GM12878 (cell line): ENCODE results near the gene KRTAP5-3. TPM values are rescaled to one million over a fixed set of nuclear protein-coding genes. Genes with fewer than 3 reads are reported as not detected.

Source experiments
- ATAC-seq: fragments of 200-7000 bp; cut with Tn5 transposase; 3 replicates; pipeline ENCODE4 v1.9.1; 2020; ENCODE audit warnings: mild to moderate bottlenecking, moderate library complexity
- BruUV-seq: library from RNA; stranded (reverse); fragments of 400-500 nt; replicated peaks from 2 replicates; lab custom pipeline; 2021; lab: Mats Ljungman, UMichigan
- CTCF ChIA-PET: fragments of 300-600 bp; sonication (Branson Sonifier 250); formaldehyde crosslinking; extraction: SDS; loops from one replicate; lab custom pipeline; 2021; ENCODE audit warnings: inconsistent platforms; lab: Yijun Ruan, JAX
- POLR2A ChIA-PET: fragments of 350-600 bp; formaldehyde crosslinking; extraction: SDS; loops from one replicate; lab custom pipeline; 2021; ENCODE audit warnings: inconsistent platforms; lab: Charles Lee
- RAD21 ChIA-PET: fragments of 300-600 bp; sonication (Branson Sonifier 250); formaldehyde crosslinking; loops from one replicate; lab custom pipeline; 2023; ENCODE audit warnings: antibody characterized with exemption; ENCODE audit not compliant: unreplicated experiment; lab: Charles Lee
- SMC1A ChIA-PET: fragments of 300-600 bp; sonication (Branson Sonifier 250); formaldehyde crosslinking; loops from one replicate; lab custom pipeline; 2023; ENCODE audit not compliant: unreplicated experiment, uncharacterized antibody; lab: Charles Lee
- DNase-seq: peaks from one replicate; pipeline ENCODE4 v3.0.0-alpha.2; 2011; ENCODE audit warnings: low read depth, low spot score
- FAIRE-seq: peaks from 3 replicates; lab custom pipeline; 2011; peaks lifted over from hg19 to GRCh38; lab: Jason Lieb, UNC
- H2AFZ ChIP-seq: 2 replicates; pipeline ENCODE4 v1.6.0; 2011; ENCODE audit warnings: low read depth, low read length, control low read depth; ENCODE audit not compliant: control insufficient read depth
- H3K27ac ChIP-seq: 2 replicates; pipeline ENCODE4 v1.5.1; 2011; ENCODE audit warnings: control low read depth; ENCODE audit not compliant: control insufficient read depth, insufficient read depth
- H3K27me3 ChIP-seq, 2 experiments: replicated peaks in 1 of 2; 2 replicates each; pipeline versions ENCODE4 v1.6.0 to v1.6.1; 2011; ENCODE audit warnings: low read length in 1 of 2; ENCODE audit not compliant: control insufficient read depth in 2 of 2, insufficient read depth in 2 of 2
- H3K36me3 ChIP-seq, 2 experiments: 2 replicates each; pipeline ENCODE4 v1.5.1; 2011; ENCODE audit warnings: low read length in 1 of 2; ENCODE audit not compliant: control insufficient read depth in 2 of 2, insufficient read depth in 2 of 2
- H3K4me1 ChIP-seq: 2 replicates; pipeline ENCODE4 v1.6.1; 2011; ENCODE audit warnings: mild to moderate bottlenecking, low read length, moderate library complexity, mixed read lengths; ENCODE audit not compliant: control insufficient read depth, insufficient read depth
- H3K4me2 ChIP-seq: 2 replicates; pipeline ENCODE4 v1.6.0; 2011; ENCODE audit warnings: control low read depth; ENCODE audit not compliant: control insufficient read depth, insufficient read depth
- H3K4me3 ChIP-seq: fragments of 200-600 bp; sonication (generic); 2 replicates; pipeline ENCODE4 v1.5.1; 2016
- H3K79me2 ChIP-seq: 2 replicates; pipeline ENCODE4 v1.6.0; 2011; ENCODE audit warnings: low read length; ENCODE audit not compliant: control insufficient read depth, insufficient read depth
- H3K9ac ChIP-seq: 2 replicates; pipeline ENCODE4 v1.8.0; 2011; ENCODE audit warnings: low read length, control low read depth, mixed read lengths; ENCODE audit not compliant: control insufficient read depth, insufficient read depth
- H3K9me3 ChIP-seq: replicated peaks from 3 replicates; pipeline ENCODE4 v1.5.1; 2011; ENCODE audit warnings: mild to moderate bottlenecking, low read length; ENCODE audit not compliant: control insufficient read depth, insufficient read depth
- H4K20me1 ChIP-seq: 2 replicates; pipeline ENCODE4 v1.6.0; 2011; ENCODE audit not compliant: control insufficient read depth, insufficient read depth
- BCL11A ChIP-seq: IDR thresholded peaks from 2 replicates; pipeline ENCODE4 v1.6.1; 2011; ENCODE audit warnings: low read depth, low read length
- BCLAF1 ChIP-seq: fragments of 450-650 bp; IDR thresholded peaks from 2 replicates; pipeline ENCODE4 v1.6.1; 2017; ENCODE audit warnings: antibody characterized with exemption, mild to moderate bottlenecking, moderate library complexity
- CEBPZ ChIP-seq: fragments of 150-350 bp; IDR thresholded peaks from 2 replicates; pipeline ENCODE4 v1.6.1; 2016; ENCODE audit warnings: low read depth, low read length
- ETV6 ChIP-seq, 2 experiments: fragments of 450-650 bp in 1 of 2; IDR thresholded peaks in 1 of 2; conservative IDR thresholded peaks in 1 of 2; 2 replicates each; pipeline ENCODE4 v1.6.1; 2014; ENCODE audit warnings: antibody characterized with exemption in 1 of 2, borderline replicate concordance in 1 of 2, low read depth in 1 of 2, mild to moderate bottlenecking in 1 of 2, moderate library complexity in 1 of 2
- KAT2A ChIP-seq: conservative IDR thresholded peaks from 2 replicates; pipeline ENCODE4 v1.6.1; 2011; ENCODE audit warnings: low read depth, low read length; ENCODE audit not compliant: control insufficient read depth
- MAX ChIP-seq: IDR thresholded peaks from 2 replicates; pipeline ENCODE4 v1.6.1; 2012; ENCODE audit warnings: low read depth, low read length, improper control_type of control experiment
- MYC ChIP-seq: IDR thresholded peaks from 2 replicates; pipeline ENCODE4 v1.6.1; 2011; ENCODE audit warnings: mild to moderate bottlenecking, low read length, moderate library complexity, inconsistent platforms; ENCODE audit not compliant: insufficient read depth, insufficient replicate concordance, insufficient read length, severe bottlenecking
- NFYA ChIP-seq: IDR thresholded peaks from 2 replicates; pipeline ENCODE4 v1.6.1; 2011; ENCODE audit warnings: low read depth, mild to moderate bottlenecking, low read length, improper control_type of control experiment, borderline replicate concordance
- RELA ChIP-seq: fragments of 450-650 bp; IDR thresholded peaks from 2 replicates; pipeline ENCODE4 v1.8.0; 2014; ENCODE audit warnings: borderline replicate concordance; ENCODE audit not compliant: partially characterized antibody
- WRNIP1 ChIP-seq: IDR thresholded peaks from 2 replicates; pipeline ENCODE4 v1.6.1; 2011; ENCODE audit warnings: low read depth, low read length, improper control_type of control experiment, borderline replicate concordance
- WGBS: methylation state at CpG from one replicate; pipeline ENCODE4 v1.1.6; 2016; ENCODE audit warnings: low lambda C conversion rate; ENCODE audit not compliant: insufficient replicate concordance, insufficient coverage; ENCODE audit errors: missing lambda C conversion rate; 5-methylcytosine and 5-hydroxymethylcytosine counted together
- in situ Hi-C: fragments of 300-500 bp; cut with MboI; formaldehyde crosslinking; loops from 9 replicates; pipeline ENCODE4 v1.14.3; 2018; ENCODE audit warnings: mixed read lengths
- intact Hi-C: fragments of 100-400 bp; cut with micrococcal nuclease; formaldehyde crosslinking; loops from one replicate; pipeline ENCODE4 v1.14.2; 2022; ENCODE audit not compliant: unreplicated experiment
- polyA plus RNA-seq, 11 experiments: library from polyadenylated mRNA; depleted of rRNA in 4 of 11; unstranded in 6 of 11; stranded (reverse) in 5 of 11; fragments of >200 nt; fragmentation: Nextera tagmentation in 4 of 11; fragmentation: Illumina TruSeq in 1 of 11; extraction: Ambion mirVana in 4 of 11; extraction: Trizol in 1 of 11; gene quantifications; 1 replicate in 1 of 11; 2 replicates in 10 of 11; pipeline versions ENCODE4 v1.2.1 to v1.2.3, GENCODE V29; 2011 to 2016; ENCODE audit warnings: inconsistent platforms in 2 of 11, missing spikeins in 2 of 11, low read depth in 1 of 11
- total RNA-seq, 4 experiments: library from RNA; depleted of rRNA in 3 of 4; stranded (reverse); fragments of >200 nt in 3 of 4; fragmentation: Illumina TruSeq in 1 of 4; extraction: Trizol in 1 of 4; gene quantifications; 2 replicates each; pipeline versions ENCODE4 v1.2.1 to v1.2.3, GENCODE V29; 2013 to 2021

The KRTAP5-3 gene
- total and polyA plus RNA-seq, 10 of the 15 experiments (the other 5 are each of a cell fraction or from before 2014, with no cell fraction given) = not detected

GRCh38 chr11:1629326-1630185 lies 21.3 kb upstream of the KRTAP5-3 start, which contains the start of gene KRTAP5-5 (continued):
- no peak for TF ChIP-seq MAX
- TF ChIP-seq MYC = no peak

- Histone ChIP-seq H3K4me3 (no peak overlapping the region), H4K20me1 (no peaks in the 10 kb centered on the region), H3K27me3 (peaks cover 0 to 4% of the 10 kb centered on the region in 2 experiments; a peak in 3 of 4 replicates), H3K4me1 (no peaks in the 10 kb centered on the region), H3K36me3 (no peaks in the 10 kb centered on the region), H3K9ac (no peak overlapping the region), H3K27ac (no peak overlapping the region), H2AFZ (no peak overlapping the region), H3K4me2 (no peak overlapping the region), H3K79me2 (no peaks in the 10 kb centered on the region), H3K9me3 (no peaks in the 10 kb centered on the region)
- ATAC-seq = peak; percentile 97
- intact Hi-C loops (loop anchor here (1.0 kb wide), 1 partner anchor 33 kb away; no protein-coding TSS in a partner anchor), in situ Hi-C loops (no loop called here)
- FAIRE-seq = peak; percentile 79
- ChIA-PET CTCF (interaction anchor here (0.9 to 2.8 kb wide), 3 partner anchors 24 to 54 kb away, joined by 3 to 12 read pairs (median 6); no protein-coding TSS in a partner anchor), SMC1A (interaction anchor here (1.4 kb wide), 1 partner anchor 34 kb away, joined by 3 read pairs; no protein-coding TSS in a partner anchor), RAD21 (interaction anchor here (1.6 kb wide), 1 partner anchor 61 kb away, joined by 3 read pairs; no protein-coding TSS in a partner anchor), POLR2A (no interaction called here)
- BruUV-seq = no TSS peak
- 20% methylated on average over 34 of the region's 35 CpGs for WGBS
- DNase-seq = no peak
- TF ChIP-seq NFYA (no peak), CEBPZ (no peak), RELA (no peak), WRNIP1 (no peak), KAT2A (no peak), ETV6 (conservative IDR thresholded peaks at IDR 0.05 in 1 of 2, IDR thresholded peaks at IDR 0.05 in 1 of 2; ENCODE audit: borderline replicate concordance in 1 of 2, low read depth in 1 of 2) (no peak), BCLAF1 (no peak), BCL11A (no peak)
Observed at GRCh38 chr11:1628506-1629325, 20.5 kb upstream of the KRTAP5-3 start.
